HepG2 (cell line): Measurements from ENCODE around the gene TAP1. TPM values are rescaled to one million over a fixed set of nuclear protein-coding genes. Genes with fewer than 3 reads are reported as not detected.

Experiments used
- ATAC-seq: fragments of 200-7000 bp; cut with Tn5 transposase; 3 replicates; pipeline ENCODE4 v1.9.1; 2020; ENCODE audit warnings: mild to moderate bottlenecking, moderate library complexity
- BruUV-seq: library from RNA; stranded (reverse); fragments of 400-500 nt; replicated peaks from 2 replicates; lab custom pipeline; 2021; lab: Mats Ljungman, UMichigan
- CTCF ChIA-PET: fragments of 300-600 bp; formaldehyde crosslinking; extraction: SDS; loops from one replicate; lab custom pipeline; 2021; ENCODE audit warnings: low total read pairs, inconsistent platforms, low intra/inter-chr PET ratio; lab: Yijun Ruan, JAX
- POLR2A ChIA-PET: fragments of 350-600 bp; sonication (Branson Sonifier 250); formaldehyde crosslinking; loops from one replicate; lab custom pipeline; 2020; ENCODE audit warnings: antibody characterized with exemption, inconsistent platforms; lab: Yijun Ruan, JAX
- DNase-seq: peaks from one replicate; pipeline ENCODE4 v3.0.0-alpha.2; 2015; ENCODE audit warnings: low spot score
- FAIRE-seq: peaks from 3 replicates; lab custom pipeline; 2011; peaks lifted over from hg19 to GRCh38; lab: Jason Lieb, UNC
- H2AFZ ChIP-seq: one replicate; pipeline ENCODE4 v1.6.1; 2011; ENCODE audit warnings: low read length, inconsistent platforms
- H3K27ac ChIP-seq: fragments of 300-600 bp; 3 replicates; pipeline ENCODE4 v1.8.0; 2011; ENCODE audit warnings: mixed run types, mild to moderate bottlenecking, mixed read lengths, low read length, inconsistent platforms; ENCODE audit not compliant: insufficient read depth; ENCODE audit errors: extremely low read length
- H3K27me3 ChIP-seq, 2 experiments: fragments of 200-600 bp in 1 of 2; 2 replicates in 1 of 2; 3 replicates in 1 of 2; pipeline versions ENCODE4 v1.6.0 to v1.8.0; 2011; ENCODE audit warnings: low read length in 2 of 2, mild to moderate bottlenecking in 2 of 2, moderate library complexity in 2 of 2, inconsistent platforms in 1 of 2; ENCODE audit not compliant: insufficient read depth in 2 of 2, control insufficient read depth in 1 of 2
- H3K36me3 ChIP-seq, 2 experiments: fragments of 200-600 bp in 1 of 2; replicated peaks in 1 of 2; 2 replicates in 1 of 2; 3 replicates in 1 of 2; pipeline versions ENCODE4 v1.5.1 to v1.8.0; 2011; ENCODE audit warnings: low read length in 2 of 2, inconsistent platforms in 1 of 2; ENCODE audit not compliant: insufficient read depth in 2 of 2, control insufficient read depth in 1 of 2
- H3K4me1 ChIP-seq: 2 replicates; pipeline ENCODE4 v1.5.1; 2012; ENCODE audit warnings: low read length, inconsistent platforms; ENCODE audit not compliant: insufficient read depth
- H3K4me2 ChIP-seq: 2 replicates; pipeline ENCODE4 v1.6.0; 2011; ENCODE audit warnings: low read depth, low read length, inconsistent platforms
- H3K4me3 ChIP-seq, 3 experiments: fragments of 200-600 bp in 1 of 3; sonication (generic), shearing (Covaris generic) in 1 of 3; replicated peaks in 1 of 3; 2 replicates each; pipeline ENCODE4 v1.5.1; 2011 to 2016; ENCODE audit warnings: low read length in 3 of 3, inconsistent platforms in 2 of 3, low read depth in 2 of 3, mild to moderate bottlenecking in 2 of 3, control low read depth in 1 of 3, mixed read lengths in 1 of 3; ENCODE audit not compliant: insufficient read depth in 1 of 3
- H3K79me2 ChIP-seq: one replicate; pipeline ENCODE4 v1.6.1; 2011; ENCODE audit warnings: low read length, inconsistent platforms; ENCODE audit not compliant: insufficient read depth
- H3K9ac ChIP-seq: 2 replicates; pipeline ENCODE4 v1.6.0; 2011; ENCODE audit warnings: mild to moderate bottlenecking, low read depth, low read length, inconsistent platforms; ENCODE audit not compliant: insufficient read depth
- H3K9me3 ChIP-seq: 2 replicates; pipeline ENCODE4 v1.5.1; 2012; ENCODE audit warnings: mild to moderate bottlenecking, low read length
- H4K20me1 ChIP-seq: 2 replicates; pipeline ENCODE4 v1.6.0; 2011; ENCODE audit warnings: inconsistent platforms, mild to moderate bottlenecking, low read length, moderate library complexity; ENCODE audit not compliant: insufficient read depth
- CEBPB ChIP-seq: IDR thresholded peaks from 2 replicates; pipeline ENCODE4 v1.6.1; 2011; ENCODE audit warnings: low read depth, low read length, improper control_type of control experiment, borderline replicate concordance
- CEBPG ChIP-seq: IDR thresholded peaks from 2 replicates; pipeline ENCODE4 v1.6.1; 2016
- CENPX ChIP-seq: sonication (generic); formaldehyde crosslinking; IDR thresholded peaks from 2 replicates; pipeline ENCODE4 v1.9.0; 2021; ENCODE audit warnings: mild to moderate bottlenecking, missing genetic modification reagents, moderate library complexity
- ELF3 ChIP-seq: IDR thresholded peaks from 2 replicates; pipeline ENCODE4 v1.6.1; 2016; ENCODE audit warnings: missing genetic modification reagents, missing compliant biosample characterization
- HOXD1 ChIP-seq: sonication (generic); formaldehyde crosslinking; IDR thresholded peaks from 2 replicates; pipeline ENCODE4 v1.5.0; 2020; ENCODE audit warnings: missing genetic modification reagents
- IRF2 ChIP-seq: IDR thresholded peaks from 2 replicates; pipeline ENCODE4 v1.6.1; 2018; ENCODE audit warnings: missing genetic modification reagents, missing compliant biosample characterization
- RARG ChIP-seq: sonication (generic); formaldehyde crosslinking; IDR thresholded peaks from 2 replicates; pipeline ENCODE4 v1.4.0; 2020; ENCODE audit warnings: low read depth, mild to moderate bottlenecking, missing genetic modification reagents
- RFXANK ChIP-seq: IDR thresholded peaks from 2 replicates; pipeline ENCODE4 v1.6.1; 2016
- STAG1 ChIP-seq: sonication (generic); formaldehyde crosslinking; IDR thresholded peaks from 2 replicates; pipeline ENCODE4 v1.4.0; 2020; ENCODE audit warnings: missing genetic modification reagents
- XRCC5 ChIP-seq: fragments of 200-400 bp; formaldehyde crosslinking; optimal IDR thresholded peaks from 2 replicates; pipeline ENCODE3; 2017; ENCODE audit warnings: mild to moderate bottlenecking, low read length
- ZNF383 ChIP-seq: sonication (generic); formaldehyde crosslinking; IDR thresholded peaks from 2 replicates; pipeline ENCODE4 v1.4.0; 2020; ENCODE audit warnings: missing genetic modification reagents, mild to moderate bottlenecking, borderline replicate concordance
- ZNF558 ChIP-seq: sonication (generic); formaldehyde crosslinking; IDR thresholded peaks from 2 replicates; pipeline ENCODE4 v1.9.0; 2022; ENCODE audit warnings: mild to moderate bottlenecking, missing genetic modification reagents, borderline replicate concordance
- ZNF737 ChIP-seq: sonication (generic); formaldehyde crosslinking; IDR thresholded peaks from 2 replicates; pipeline ENCODE4 v1.5.0; 2020; ENCODE audit warnings: missing genetic modification reagents, mild to moderate bottlenecking, borderline replicate concordance
- WGBS: methylation state at CpG from one replicate; pipeline ENCODE4 v1.1.6; 2017; ENCODE audit warnings: low lambda C conversion rate; 5-methylcytosine and 5-hydroxymethylcytosine counted together
- in situ Hi-C: cut with HindIII; loops from 2 replicates; pipeline ENCODE4 v1.10.0; 2017; ENCODE audit warnings: low pct_unique_long_range_greater_than_20kb; ENCODE audit not compliant: extremely low pct_ligation_motif_present
- intact Hi-C: fragments of 100-400 bp; cut with micrococcal nuclease; formaldehyde crosslinking; loops from one replicate; pipeline ENCODE4 v1.10.0; 2022; ENCODE audit not compliant: unreplicated experiment
- polyA plus RNA-seq, 8 experiments: library from polyadenylated mRNA; depleted of rRNA in 3 of 8; stranded (reverse) in 7 of 8; unstranded in 1 of 8; fragments of >200 nt; fragmentation: Illumina TruSeq in 4 of 8; extraction: Trizol in 4 of 8; gene quantifications; 2 replicates each; pipeline versions ENCODE4 v1.2.1 to v1.2.3, GENCODE V29; 2011 to 2016; ENCODE audit warnings: low read depth in 4 of 8, missing spikeins in 1 of 8, mixed read lengths in 1 of 8; ENCODE audit not compliant: insufficient read depth in 1 of 8
- total RNA-seq, 5 experiments: library from RNA; depleted of rRNA; stranded (reverse); fragments of >200 nt; fragmentation: Illumina TruSeq; extraction: Trizol; gene quantifications; 2 replicates each; pipeline ENCODE4 v1.2.3, GENCODE V29; 2016; ENCODE audit warnings: low read depth in 1 of 5
- TF ChIP-seq, protein P1 (sequence below): sonication (generic); formaldehyde crosslinking; IDR thresholded peaks from 2 replicates; pipeline ENCODE4 v1.8.1; 2023; ENCODE audit warnings: mild to moderate bottlenecking, moderate library complexity, missing genetic modification reagents
- TF ChIP-seq, protein P2 (sequence below): sonication (generic); formaldehyde crosslinking; conservative IDR thresholded peaks from 2 replicates; pipeline ENCODE4 v1.8.0; 2022; ENCODE audit warnings: low read depth, missing genetic modification reagents
- TF ChIP-seq, protein P3 (sequence below): sonication (generic); formaldehyde crosslinking; IDR thresholded peaks from 2 replicates; pipeline ENCODE4 v1.8.0; 2022; ENCODE audit warnings: missing genetic modification reagents, mild to moderate bottlenecking, inconsistent platforms, borderline replicate concordance
- TF ChIP-seq, protein P4 (sequence below): sonication (generic); formaldehyde crosslinking; conservative IDR thresholded peaks from 2 replicates; pipeline ENCODE4 v1.5.0; 2020; ENCODE audit warnings: missing genetic modification reagents
- TF ChIP-seq, protein P5 (sequence below): sonication (generic); formaldehyde crosslinking; IDR thresholded peaks from 2 replicates; pipeline ENCODE4 v1.5.0; 2020; ENCODE audit warnings: mild to moderate bottlenecking, missing genetic modification reagents, moderate library complexity

TAP1 gene
- total and polyA plus RNA-seq, 2 of the 13 experiments (the other 11 are each of a cell fraction or from before 2014, with no cell fraction given): 31.2 to 52.2 TPM

DNA sequence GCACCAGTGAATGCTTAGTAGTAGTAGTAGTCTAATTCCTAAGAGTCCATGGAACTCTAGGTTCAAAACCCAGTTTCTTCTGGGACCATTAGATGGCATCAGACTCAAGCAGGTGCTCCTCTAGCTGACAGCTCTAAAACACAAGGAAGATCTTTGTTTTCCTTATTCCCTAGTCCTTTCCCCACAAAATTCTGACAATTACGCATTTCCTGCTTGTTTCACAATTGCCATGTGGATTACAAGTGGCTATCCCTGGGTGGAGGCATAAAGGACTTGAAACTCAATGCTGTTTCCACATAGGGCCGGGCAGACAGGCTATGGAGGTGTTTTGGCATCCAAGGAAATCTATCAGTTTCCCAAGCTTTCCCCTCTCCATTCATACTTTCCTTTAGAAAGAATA, 27.5 kb downstream of the TAP1 start:
- H3K4me2 ChIP-seq: no peak overlapping the region
- H2AFZ ChIP-seq: no peak overlapping the region
- intact Hi-C loops: loop anchor here (1.0 kb wide), 2 partner anchors 29 to 42 kb away; no protein-coding TSS in a partner anchor
- no peaks in the 10 kb centered on the region for H3K9me3 ChIP-seq
- peaks cover 9 to 22% of the 10 kb centered on the region in 2 experiments; a peak in 4 of 5 replicates for H3K36me3 ChIP-seq
- H3K4me3 ChIP-seq: no peak overlapping the region
- ATAC-seq (peak; percentile 87), FAIRE-seq (peak; percentile 91), DNase-seq (peak; percentile 55)
- WGBS: 36% methylated on average over 2 of the region's 2 CpGs
- no peak overlapping the region for H3K27ac ChIP-seq
- CTCF ChIA-PET: interaction anchor here (1.4 to 2.5 kb wide), 2 partner anchors 28 to 42 kb away, joined by 4 to 18 read pairs; partner anchors contain the start of gene TAP1
- no peaks in the 10 kb centered on the region for H3K4me1 ChIP-seq
- H3K27me3 ChIP-seq: no peaks in the 10 kb centered on the region
- H4K20me1 ChIP-seq: no peaks in the 10 kb centered on the region
- POLR2A ChIA-PET: no interaction called here
- no TSS peak for BruUV-seq
- in situ Hi-C loops: no loop called here
- no peak overlapping the region for H3K9ac ChIP-seq
- H3K79me2 ChIP-seq: no peaks in the 10 kb centered on the region
- peak; percentile 44; the same call in 1 of the 2 replicates for TF ChIP-seq CEBPB
- TF ChIP-seq ZNF558 (CRISPR knock-in tag): no peak
- TF ChIP-seq RARG (CRISPR knock-in tag): no peak
- 0 out of 2 replicates have a peak, but pooled peaks have one; percentile 56 for TF ChIP-seq RFXANK (CRISPR knock-in tag)
- TF ChIP-seq STAG1: peak; percentile 80
- peak; percentile 51; the same call in 1 of the 2 replicates for TF ChIP-seq IRF2 (CRISPR knock-in tag)
- TF ChIP-seq CENPX: no peak
- peak; percentile 61; the same call in 1 of the 2 replicates for TF ChIP-seq ELF3 (CRISPR knock-in tag)
- TF ChIP-seq, protein P1, sequence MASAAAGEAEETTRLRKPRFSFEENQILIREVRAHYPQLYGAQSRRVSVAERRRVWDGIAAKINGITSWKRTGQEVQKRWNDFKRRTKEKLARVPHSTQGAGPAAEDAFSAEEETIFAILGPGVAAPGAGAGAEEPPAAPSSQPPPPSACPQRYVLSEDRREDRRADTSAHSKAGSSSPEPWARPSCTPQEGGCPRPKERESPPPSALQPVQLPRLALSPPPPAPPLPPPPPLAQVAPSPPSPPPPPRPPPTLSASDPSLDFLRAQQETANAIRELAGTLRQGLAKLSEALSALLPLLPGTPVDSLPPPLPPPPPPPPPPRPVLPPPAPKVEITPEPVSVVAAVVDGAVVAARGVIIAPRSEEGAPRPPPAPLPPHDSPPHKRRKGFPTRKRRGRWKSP (CRISPR knock-in tag): peak; percentile 62; the same call in 1 of the 2 replicates
- no peak for TF ChIP-seq ZNF737
- TF ChIP-seq, protein P2, sequence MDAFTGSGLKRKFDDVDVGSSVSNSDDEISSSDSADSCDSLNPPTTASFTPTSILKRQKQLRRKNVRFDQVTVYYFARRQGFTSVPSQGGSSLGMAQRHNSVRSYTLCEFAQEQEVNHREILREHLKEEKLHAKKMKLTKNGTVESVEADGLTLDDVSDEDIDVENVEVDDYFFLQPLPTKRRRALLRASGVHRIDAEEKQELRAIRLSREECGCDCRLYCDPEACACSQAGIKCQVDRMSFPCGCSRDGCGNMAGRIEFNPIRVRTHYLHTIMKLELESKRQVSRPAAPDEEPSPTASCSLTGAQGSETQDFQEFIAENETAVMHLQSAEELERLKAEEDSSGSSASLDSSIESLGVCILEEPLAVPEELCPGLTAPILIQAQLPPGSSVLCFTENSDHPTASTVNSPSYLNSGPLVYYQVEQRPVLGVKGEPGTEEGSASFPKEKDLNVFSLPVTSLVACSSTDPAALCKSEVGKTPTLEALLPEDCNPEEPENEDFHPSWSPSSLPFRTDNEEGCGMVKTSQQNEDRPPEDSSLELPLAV (CRISPR knock-in tag): no peak
- no peak for TF ChIP-seq XRCC5
- TF ChIP-seq, protein P3, sequence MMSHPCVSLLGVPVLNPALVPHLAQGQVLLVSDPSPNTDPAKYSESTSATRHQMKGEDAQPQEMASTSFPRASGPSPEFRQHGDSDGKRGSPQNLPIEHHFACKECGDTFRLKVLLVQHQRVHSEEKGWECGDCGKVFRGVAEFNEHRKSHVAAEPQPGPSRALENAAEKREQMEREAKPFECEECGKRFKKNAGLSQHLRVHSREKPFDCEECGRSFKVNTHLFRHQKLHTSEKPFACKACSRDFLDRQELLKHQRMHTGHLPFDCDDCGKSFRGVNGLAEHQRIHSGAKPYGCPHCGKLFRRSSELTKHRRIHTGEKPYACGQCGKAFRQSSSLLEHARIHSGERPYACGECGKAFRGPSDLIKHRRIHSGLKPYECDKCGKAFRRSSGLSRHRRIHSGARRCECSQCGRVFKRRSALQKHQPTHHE (CRISPR knock-in tag): no peak
- TF ChIP-seq, protein P4, sequence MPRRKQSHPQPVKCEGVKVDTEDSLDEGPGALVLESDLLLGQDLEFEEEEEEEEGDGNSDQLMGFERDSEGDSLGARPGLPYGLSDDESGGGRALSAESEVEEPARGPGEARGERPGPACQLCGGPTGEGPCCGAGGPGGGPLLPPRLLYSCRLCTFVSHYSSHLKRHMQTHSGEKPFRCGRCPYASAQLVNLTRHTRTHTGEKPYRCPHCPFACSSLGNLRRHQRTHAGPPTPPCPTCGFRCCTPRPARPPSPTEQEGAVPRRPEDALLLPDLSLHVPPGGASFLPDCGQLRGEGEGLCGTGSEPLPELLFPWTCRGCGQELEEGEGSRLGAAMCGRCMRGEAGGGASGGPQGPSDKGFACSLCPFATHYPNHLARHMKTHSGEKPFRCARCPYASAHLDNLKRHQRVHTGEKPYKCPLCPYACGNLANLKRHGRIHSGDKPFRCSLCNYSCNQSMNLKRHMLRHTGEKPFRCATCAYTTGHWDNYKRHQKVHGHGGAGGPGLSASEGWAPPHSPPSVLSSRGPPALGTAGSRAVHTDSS (CRISPR knock-in tag): no peak
- TF ChIP-seq, protein P5, sequence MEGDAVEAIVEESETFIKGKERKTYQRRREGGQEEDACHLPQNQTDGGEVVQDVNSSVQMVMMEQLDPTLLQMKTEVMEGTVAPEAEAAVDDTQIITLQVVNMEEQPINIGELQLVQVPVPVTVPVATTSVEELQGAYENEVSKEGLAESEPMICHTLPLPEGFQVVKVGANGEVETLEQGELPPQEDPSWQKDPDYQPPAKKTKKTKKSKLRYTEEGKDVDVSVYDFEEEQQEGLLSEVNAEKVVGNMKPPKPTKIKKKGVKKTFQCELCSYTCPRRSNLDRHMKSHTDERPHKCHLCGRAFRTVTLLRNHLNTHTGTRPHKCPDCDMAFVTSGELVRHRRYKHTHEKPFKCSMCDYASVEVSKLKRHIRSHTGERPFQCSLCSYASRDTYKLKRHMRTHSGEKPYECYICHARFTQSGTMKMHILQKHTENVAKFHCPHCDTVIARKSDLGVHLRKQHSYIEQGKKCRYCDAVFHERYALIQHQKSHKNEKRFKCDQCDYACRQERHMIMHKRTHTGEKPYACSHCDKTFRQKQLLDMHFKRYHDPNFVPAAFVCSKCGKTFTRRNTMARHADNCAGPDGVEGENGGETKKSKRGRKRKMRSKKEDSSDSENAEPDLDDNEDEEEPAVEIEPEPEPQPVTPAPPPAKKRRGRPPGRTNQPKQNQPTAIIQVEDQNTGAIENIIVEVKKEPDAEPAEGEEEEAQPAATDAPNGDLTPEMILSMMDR (CRISPR knock-in tag): peak; percentile 76
- TF ChIP-seq HOXD1 (CRISPR knock-in tag): no peak
- no peak for TF ChIP-seq ZNF383 (CRISPR knock-in tag)
- 0 out of 2 replicates have a peak, but pooled peaks have one; percentile 19 for TF ChIP-seq CEBPG (CRISPR knock-in tag)
